SK-N-DZ (cell line): ENCODE measurements around the gene TFCP2L1.
"Not testable (repeated sequence)": the region's sequence is repeated elsewhere in the genome, so short reads cannot be mapped to it uniquely, and the experiment has no call there.

Source experiments
- DNase-seq: peaks from one replicate; pipeline ENCODE4 v3.0.0-alpha.2; 2015; ENCODE audit warnings: low spot score

The TFCP2L1 gene

DNA sequence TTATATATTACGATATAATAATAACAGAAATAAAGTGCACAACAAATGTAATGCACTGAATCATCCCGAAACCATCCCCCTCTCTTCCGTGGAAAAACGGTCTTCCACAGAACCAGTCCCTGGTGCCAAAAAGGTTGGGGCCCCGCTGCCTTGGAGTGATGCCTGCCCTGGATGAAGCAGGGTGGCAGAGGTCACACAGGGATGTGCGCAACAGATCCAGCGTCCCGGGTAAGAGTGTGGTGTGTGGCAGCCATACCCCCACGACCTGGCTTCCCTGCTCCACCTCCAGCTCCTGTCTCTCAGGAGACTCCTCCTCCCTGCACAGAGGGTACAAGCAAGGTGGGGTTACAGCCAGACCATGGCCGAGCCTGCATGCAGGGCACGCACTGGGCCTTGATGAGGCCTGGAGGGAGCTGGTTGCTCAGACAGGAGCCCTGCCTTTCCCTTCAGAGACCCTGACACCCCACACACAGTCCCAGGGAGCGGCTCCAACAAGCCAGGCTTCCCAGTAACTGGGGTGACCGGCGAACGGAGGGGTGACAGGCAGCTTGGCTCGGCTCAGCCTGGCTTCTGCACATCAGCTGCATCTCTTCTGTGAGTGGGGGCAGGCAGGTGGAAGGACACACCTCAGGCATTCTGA is 41.1 kb downstream of the TFCP2L1 start:
- DNase-seq, result no peak

DNA sequence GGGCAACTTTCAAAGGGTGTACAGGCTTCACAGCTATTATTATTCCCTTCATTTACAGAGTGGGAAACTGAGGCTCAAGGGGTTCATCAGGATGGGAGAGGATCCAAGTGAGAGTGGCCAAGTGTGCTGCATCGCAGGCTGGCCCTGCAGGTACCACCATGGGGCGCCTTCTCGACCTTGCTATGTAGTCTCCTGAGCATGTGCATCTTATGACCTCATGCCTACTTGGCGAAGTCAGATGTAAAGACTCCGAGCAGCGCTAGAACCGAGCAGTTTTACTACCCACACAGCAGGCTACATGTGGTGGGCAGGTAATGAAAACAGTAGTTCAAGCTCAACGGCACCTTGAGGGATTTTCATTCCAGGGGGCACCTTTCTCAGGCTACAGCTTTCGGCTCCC is 42.0 kb downstream of the TFCP2L1 start:
- no peak for DNase-seq

DNA sequence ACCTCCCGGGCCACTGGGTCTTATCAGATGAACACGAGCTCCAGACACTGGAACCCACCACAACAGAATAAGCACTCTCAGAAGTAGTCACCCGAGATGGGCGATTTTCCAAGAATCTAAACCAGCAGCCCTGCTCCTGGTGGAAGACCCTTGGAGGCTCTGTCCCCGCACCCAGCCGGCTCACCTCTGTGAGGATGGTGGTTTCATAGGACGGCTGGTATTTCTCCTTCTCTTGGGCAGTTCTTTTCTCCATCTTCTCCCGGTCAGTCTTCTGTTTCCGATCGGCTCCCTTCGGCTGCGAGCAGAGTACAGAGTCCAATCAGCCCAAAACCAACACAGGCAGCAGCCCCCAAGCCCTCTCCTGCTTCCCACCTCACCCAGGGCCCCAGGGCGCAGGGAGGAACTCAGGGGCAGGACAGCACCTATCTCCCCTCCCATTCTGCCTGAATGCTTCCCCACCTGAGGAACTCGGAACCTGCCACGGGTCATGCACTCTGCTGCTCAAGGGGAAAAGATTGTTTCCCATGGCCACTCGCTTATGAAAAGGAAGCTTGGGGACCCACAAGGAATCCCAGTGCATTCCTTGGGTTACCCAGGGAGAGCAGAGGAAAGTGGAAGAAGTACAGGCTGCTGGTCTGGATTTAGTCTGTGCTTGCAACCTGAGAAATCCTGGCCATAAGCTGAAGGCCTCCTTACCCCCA is 42.7 kb downstream of the TFCP2L1 start:
- no peak for DNase-seq

DNA sequence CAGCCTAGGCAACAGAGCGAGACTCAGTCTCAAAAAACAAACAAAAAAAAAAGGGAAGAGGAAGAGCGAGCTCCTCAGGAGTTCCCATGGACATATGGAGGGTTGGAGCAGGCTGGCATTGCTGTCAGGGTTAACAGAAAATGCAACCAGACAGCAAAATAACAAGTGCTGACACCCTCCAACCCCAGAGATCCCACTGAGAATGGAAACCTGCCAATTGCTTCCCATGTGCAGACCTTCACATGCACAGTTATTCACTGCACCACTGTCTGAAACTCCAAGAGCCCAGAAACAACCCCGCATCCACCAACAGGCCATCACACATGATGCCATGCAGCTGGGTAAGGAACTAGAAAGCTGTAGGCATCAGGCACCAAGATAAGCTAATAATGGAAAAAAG is 43.5 kb downstream of the TFCP2L1 start:
- no peak for DNase-seq

DNA sequence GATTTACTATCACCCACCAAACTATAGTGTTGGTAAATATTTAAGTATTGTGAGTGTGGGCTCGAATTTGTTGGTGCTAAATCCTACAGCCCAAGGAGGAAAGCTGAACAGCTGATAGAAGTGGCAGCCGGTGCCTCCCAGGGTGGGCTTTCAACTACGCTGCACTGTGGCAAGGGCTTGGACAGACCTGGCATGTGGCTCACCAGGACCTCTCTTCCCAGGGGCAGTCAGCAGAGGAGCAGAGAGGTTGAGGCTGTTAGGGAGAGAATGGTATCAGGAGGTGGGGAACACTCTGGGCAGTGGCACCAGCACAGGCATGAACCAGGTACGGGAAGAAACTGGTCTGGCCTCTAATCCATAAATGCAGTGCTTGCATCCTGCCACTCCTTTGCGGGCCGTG is 44.6 kb downstream of the TFCP2L1 start:
- DNase-seq, result no peak

DNA sequence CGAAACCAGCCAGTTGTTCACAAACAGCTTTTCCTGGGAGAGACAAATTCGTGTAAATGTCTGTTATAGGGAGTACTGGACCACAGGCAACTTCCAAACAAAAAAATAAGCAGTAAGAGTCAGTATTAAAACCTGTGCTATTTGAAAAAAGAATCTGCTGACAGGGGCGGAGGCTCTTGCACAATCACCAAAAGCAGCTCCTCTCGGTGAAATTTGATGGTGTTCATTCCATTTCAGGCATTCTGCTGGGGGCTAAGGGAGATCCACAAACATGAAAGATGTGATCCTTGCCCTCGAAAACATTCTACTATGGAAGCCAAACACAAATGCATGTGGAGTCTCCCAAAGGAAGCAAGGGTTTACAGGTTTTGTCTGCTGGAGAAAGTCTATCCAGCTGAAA is 45.0 kb downstream of the TFCP2L1 start:
- DNase-seq, result no peak

DNA sequence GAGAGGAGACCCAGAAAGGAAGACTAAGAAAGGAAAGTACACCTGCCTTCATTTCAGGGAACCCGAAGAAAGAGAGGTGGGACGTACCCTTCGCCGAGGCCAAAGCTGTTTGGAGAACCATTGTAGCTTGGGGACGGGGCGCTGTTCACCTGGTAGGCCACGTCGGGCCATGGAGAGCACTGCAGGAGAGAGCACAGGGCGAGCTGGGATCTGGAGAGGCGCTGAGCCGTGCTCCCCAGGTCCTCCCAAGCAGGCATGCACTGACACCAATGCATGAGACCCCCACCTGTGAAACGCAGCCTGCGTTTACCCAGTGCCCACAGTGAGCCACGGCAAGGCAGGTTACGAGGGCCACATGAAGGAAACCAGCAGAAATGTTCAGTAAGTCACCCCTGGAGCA is 45.5 kb downstream of the TFCP2L1 start:
- no peak for DNase-seq

DNA sequence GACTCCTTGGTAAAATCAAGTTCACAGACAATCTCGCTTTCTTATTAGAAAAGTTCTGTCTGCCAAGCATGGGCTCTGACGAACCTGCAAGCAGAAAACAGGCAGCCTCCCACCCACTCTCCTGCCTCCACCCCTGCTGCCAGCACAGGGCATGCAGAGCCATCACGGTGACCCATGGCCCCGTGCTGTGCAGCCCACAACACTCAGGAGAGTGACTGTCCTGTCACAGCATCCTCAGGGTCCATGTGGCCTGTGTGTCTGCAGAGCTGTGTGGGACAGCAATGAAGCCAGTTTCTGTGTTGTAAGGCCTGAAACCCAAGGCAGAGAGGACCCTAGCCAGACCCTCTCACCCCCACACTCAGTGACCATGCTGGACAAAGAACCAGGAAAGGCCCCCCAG is 46.2 kb downstream of the TFCP2L1 start:
- no peak for DNase-seq

DNA sequence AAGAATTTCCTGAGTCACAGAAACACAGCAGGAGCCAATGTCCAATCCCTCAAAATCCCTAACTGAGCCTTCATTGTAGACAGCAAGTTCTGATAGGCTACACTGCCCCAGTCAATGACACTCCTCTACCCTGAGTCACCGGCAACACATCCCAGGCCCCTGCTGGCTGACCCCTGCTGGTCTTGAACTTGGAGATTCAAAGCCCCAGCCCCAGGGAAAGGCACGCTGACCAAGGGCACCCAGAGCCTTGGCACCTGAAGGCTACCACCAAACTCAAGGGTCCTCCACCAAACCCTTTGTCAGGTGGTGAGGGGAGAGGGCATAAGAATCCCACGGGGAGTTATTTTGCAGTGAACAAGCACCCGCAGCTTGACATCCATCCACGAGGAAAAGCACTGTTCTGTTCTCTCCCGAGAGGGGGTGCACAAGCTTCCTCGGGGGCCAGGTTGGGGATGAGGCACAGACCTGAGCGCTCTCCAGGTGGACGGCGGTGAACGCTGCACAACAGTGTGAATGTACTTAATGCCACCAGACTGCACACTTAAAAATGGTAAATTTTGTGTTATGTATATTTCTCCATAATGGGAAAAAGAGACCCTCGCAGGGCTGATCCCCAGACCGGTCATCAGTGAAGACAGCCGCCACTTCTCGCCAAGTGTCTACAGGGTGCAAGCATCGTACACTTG is 46.9 kb downstream of the TFCP2L1 start:
- no peak for DNase-seq

DNA sequence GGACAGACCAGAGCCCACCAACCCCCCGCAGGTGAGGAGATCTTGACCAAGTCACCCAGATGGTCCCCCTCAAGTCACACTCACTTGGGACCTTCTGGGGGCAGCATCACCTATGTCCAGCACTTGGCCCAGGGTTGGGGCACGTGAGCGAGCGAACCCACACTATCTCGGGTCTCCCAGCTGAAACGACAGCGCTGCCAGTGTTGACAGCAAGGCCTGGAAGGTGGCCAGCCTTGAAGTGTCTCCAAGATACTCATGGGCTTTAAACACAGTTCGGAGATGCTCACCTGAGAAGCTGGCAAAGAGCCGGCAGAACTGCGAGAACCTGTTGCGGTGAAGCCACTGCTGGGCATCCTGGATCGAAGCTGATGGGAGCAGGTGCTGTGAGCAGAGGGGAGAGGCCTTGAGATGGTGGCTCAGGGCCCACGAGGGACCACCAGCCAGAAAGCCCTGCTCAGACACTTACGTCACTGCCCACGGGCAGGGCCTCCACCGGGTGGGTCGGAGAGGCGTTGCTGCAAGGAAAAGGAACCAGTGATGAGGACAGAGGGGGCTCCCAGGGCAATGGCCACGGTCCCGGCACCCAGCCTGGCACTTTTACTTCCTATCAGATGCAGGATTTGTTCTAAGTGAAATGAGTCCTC is 47.5 kb downstream of the TFCP2L1 start:
- DNase-seq, result no peak

DNA sequence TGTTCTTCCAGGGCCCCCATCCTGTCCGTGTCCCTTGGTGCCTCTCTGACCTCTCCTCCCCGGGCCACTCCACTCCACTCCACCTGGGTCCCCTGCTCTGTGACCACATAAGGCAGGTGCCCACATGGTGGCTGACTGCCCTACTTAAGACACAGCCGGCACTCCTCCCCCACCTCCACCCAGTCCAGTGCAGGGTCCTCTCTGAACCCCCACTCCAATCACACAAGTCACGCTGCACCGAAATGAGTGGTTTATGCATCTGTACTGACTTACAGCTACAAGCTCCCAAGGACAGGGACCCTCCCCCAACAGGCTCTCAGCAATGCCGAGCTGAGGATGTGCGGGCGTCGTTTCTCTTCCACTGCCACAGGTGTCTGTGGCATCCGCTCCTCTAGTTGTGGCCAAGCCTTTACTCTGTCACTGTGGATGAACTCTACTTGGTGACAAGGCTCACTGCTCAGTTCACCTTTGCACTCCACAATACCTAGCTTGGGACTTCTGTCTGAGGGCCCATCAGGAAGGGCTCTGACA is 48.3 kb downstream of the TFCP2L1 start:
- no peak for DNase-seq

DNA sequence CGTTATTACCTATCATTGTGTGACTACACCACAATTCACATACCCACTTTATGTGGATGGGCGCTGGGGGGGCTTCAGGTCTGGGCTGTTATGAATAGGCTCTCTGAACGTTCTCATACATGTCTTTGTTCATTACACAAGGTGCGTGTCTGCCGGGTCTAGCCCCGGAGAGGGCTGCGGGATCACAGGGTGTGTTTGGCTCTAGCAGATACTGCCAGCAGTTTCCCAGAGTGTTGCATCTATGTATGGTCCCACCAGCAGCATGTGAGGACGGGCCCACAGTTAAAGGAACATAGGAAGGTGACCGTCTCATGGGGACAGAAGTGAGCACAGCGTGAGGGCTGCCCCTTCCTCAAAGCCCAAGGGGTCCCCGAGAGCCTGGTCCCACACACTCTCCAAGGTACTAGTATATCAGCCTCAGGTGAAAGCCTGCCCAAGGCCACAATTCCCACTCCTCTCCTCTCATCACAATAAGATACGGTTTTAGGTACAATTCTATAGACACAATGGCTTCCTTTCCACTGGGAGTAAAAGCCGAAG is 48.8 kb downstream of the TFCP2L1 start:
- DNase-seq, result no peak

DNA sequence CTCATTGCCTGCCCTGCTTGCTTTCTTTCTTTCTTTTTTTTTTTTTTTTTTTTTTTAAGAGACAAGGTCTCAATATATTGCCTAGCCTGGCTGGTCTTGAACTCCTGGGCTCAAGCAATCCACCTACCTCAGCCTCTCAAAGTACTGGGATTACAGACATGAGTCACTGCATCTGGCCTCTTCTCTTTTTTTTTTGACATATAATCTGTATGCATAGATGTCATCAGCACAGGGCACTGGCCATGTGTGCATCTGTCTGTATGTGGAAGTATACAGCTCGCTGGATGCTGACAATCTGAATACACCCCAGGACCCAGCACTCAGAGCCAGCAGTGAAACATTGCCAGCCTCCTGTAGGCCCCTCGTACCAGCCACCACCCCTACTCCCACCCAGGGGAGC is 49.5 kb downstream of the TFCP2L1 start:
- no peak for DNase-seq

DNA sequence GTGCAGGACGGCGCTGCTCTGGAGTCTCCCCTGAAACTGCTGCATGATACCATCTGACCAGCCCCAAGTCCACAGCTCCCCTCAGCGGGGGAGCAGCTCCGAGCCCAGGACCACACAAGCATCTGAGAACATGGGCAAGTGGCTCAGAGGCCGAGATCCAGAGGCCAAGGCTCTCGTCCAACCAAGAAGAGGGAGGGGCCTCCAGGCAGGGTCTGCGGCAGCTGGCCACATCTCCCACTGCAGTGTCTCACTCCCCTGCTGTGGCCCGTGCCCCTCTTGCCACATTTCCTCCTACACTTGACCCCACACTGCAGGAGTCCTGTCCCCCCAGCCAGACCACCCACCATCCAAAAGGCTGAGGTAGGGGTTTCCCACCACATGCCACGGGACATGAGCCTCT is 50.2 kb downstream of the TFCP2L1 start:
- DNase-seq, result no peak

DNA sequence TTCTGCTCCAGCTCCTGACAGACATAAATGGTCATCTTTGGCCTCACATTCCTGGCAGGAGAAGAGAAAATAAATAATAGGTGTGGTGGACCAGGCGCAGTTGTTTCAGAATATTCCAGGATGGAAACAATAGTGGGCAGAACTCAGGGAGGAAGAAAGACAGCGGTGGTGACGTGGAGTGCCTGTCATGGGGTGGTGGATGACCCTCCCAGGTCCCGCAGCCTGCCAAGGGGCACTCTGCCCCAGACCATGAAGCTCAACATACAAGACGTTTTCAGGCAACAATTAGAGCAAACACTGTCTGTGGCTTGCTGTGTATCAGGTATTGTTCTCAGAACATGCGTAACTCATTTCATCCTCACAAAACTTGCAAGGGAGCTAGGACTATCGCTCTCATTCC is 50.9 kb downstream of the TFCP2L1 start:
- DNase-seq, result no peak

DNA sequence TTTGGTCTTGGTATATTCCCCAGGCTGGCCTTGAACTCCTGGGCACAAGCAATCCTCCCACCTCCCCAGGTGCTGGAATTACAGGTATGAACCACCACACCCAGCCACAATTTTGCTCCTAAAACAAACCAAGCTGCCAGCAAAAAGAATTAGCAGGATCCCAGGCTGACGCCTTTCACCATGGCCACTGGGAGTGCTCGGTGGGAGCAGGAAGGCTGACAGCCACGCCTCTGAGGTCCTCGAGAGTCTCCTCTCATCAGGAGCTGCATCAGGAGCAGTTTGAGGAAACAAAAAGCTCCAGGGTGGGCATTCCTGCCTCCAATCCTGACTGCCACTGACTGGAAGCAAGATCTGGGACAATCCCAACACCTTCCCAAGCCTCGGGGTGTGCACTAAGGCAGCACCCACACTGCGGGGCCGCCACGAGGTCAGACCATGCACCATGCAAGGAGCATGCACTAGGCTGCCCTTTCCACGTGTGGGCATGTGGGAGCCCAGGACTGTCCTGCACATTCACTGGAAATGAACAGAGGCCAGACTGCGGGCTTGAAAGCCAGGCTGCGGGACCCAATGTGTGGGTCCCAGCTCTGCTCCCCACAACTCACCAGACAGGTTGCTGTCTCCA is 51.4 kb downstream of the TFCP2L1 start:
- DNase-seq, result no peak

DNA sequence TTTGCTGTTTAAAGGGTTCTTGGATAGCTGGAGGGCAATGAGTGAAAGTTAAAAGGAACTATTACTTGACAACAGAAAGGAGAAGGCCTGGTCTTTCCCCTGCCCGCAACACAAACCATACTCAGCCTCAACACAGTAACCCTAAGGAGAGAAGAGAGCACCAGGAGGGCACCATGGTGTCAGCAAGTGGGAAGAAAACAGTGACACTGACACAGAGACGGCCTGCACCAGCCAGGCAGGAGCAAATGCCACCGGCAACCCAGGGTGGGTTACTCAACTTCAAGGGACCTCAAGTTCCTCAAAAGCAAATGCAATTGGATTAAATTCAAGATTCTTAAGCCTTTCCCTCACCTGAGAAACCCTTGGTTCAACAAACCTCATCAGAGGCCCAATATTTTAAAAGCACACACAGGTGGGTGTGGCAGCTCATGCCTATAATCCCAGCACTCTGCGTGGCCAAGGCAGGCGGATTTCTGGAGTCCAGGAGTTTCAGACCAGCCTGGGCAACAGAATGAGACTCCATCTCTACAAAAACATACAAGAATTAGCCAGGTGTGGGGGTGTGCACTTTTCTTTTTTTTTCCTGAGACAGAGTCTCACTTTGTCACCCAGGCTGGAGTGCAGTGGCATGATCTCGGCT is 52.3 kb downstream of the TFCP2L1 start:
- no peak for DNase-seq

DNA sequence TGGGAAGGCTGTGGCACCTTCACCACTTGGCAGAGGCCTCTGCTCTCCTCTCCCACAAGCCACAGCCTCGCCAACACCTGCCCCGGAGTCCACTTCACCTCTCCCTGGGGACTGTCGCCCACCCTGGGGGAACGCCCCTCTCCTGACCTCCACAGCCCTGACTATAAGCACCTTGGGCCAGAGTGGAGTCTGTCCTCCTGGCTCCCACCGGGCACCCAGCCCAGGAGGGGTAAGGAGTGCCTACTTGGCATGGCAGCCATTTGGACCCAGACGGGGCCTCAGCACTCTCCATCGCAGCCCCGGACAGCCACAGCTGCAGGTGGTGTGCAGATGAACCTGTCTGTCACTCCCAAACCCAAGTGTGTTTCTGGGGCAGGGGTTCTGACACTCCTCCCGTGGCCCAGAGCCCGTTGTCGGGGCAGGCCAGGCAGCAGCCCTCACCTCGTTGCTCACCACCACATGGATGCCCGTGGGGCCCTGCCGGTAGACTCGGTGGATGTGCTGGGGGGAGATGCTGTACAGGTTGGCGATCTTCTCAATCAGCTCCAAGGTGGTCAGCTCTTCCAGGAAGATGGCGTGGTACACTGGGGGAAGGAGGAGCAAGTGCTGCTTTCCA is 53.5 kb downstream of the TFCP2L1 start:
- DNase-seq, result no peak

DNA sequence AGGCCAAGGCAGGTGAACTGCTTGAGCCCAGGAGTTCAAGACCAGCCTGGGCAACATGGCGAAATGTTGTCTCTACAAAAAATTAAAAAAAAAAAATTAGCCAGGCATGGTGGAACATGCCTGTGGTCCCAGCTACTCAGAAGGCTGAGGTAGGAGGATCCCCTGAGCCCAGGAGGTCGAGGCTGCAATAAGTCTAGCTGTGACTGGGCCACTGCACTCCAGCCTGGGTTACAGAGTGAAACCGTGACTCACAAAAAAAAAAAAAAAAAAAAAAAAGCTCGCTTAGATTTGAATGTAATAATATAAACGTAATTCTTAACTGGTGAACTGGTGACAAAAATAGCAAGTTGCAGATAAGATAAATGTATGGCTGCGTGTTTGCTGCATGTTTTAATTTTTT is 56.5 kb downstream of the TFCP2L1 start:
- DNase-seq, result no peak

DNA sequence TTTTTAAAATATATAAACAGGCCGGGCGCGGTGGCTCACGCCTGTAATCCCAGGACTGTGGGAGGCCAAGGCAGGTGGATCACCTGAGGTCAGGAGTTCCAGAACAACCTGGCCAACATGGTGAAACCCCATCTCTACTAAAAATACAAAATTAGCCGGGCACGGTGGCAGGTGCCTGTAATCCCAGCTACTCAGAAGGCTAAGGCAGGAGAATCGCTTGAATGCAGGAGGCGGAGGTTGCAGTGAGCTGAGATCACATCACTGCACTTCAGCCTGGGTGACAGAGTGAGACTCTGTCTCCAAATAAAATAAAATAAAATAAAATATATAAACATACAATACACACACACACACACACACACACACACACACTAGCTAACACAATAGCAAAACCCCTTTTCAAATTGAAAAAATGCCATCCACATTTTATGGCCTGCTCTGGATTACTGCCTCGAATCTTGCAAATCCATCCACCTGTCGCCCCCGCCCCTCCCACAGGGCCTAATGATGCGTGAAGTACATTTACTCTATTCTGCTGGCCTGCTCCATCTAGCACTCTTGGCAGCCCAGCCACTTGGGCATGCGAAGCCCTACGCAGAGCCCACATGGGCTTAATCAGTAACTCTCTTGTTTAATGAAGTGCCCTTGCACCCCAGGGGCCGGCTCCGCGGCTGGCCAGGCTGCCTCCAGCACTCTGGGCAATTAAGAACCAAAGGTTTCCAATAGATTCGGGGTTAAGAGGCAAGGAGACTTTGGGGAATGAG is 57.4 kb downstream of the TFCP2L1 start:
- not testable (repeated sequence) for DNase-seq
